IMR-90 (cell line): Measurements from ENCODE around the gene SARS1. TPM values are rescaled to one million over a fixed set of nuclear protein-coding genes. Genes with fewer than 3 reads are reported as not detected.

Source experiments
- ATAC-seq: fragments of 200-7000 bp; cut with Tn5 transposase; 2 replicates; pipeline ENCODE4 v1.9.1; 2020; ENCODE audit warnings: low read depth, mild to moderate bottlenecking, moderate library complexity
- BruUV-seq: library from RNA; stranded (reverse); fragments of 400-500 nt; replicated peaks from 2 replicates; lab custom pipeline; 2021; lab: Mats Ljungman, UMichigan
- CTCF ChIA-PET: fragments of 300-600 bp; formaldehyde crosslinking; extraction: SDS; loops from one replicate; lab custom pipeline; 2021; ENCODE audit warnings: antibody characterized with exemption; lab: Yijun Ruan, JAX
- POLR2A ChIA-PET: fragments of 300-600 bp; sonication (Branson Sonifier 250); formaldehyde crosslinking; loops from one replicate; lab custom pipeline; 2022; ENCODE audit warnings: antibody characterized with exemption; ENCODE audit not compliant: unreplicated experiment; lab: Charles Lee
- DNase-seq: peaks from one replicate; pipeline ENCODE4 v3.0.0; 2013
- H2AFZ ChIP-seq: replicated peaks from 2 replicates; pipeline ENCODE3; 2013; ENCODE audit warnings: low read length, mild to moderate bottlenecking; ENCODE audit not compliant: poor library complexity
- H2AK5ac ChIP-seq: 2 replicates; pipeline ENCODE4 v1.6.1; 2013; ENCODE audit warnings: low read depth, low read length, inconsistent platforms
- H2AK9ac ChIP-seq: replicated peaks from 2 replicates; pipeline ENCODE3; 2013; ENCODE audit warnings: mild to moderate bottlenecking, low read depth, low read length, moderate library complexity; ENCODE audit not compliant: poor library complexity
- H2BK120ac ChIP-seq: 2 replicates; pipeline ENCODE4 v1.6.1; 2013; ENCODE audit warnings: low read depth, low read length, inconsistent platforms
- H2BK15ac ChIP-seq: 3 replicates; pipeline ENCODE4 v1.6.1; 2013; ENCODE audit warnings: low read depth, low read length, inconsistent platforms
- H2BK20ac ChIP-seq: 2 replicates; pipeline ENCODE4 v1.6.1; 2013; ENCODE audit warnings: low read depth, mild to moderate bottlenecking, inconsistent platforms, low read length, moderate library complexity
- H2BK5ac ChIP-seq: 2 replicates; pipeline ENCODE4 v1.6.1; 2013; ENCODE audit warnings: mild to moderate bottlenecking, low read depth, low read length, inconsistent platforms; ENCODE audit not compliant: poor library complexity, severe bottlenecking
- H3K14ac ChIP-seq: replicated peaks from 2 replicates; pipeline ENCODE4 v1.6.1; 2013; ENCODE audit warnings: low read depth, low read length, inconsistent platforms
- H3K18ac ChIP-seq: 2 replicates; pipeline ENCODE4 v1.6.1; 2013; ENCODE audit warnings: low read depth, low read length, control low read depth
- H3K23ac ChIP-seq: 2 replicates; pipeline ENCODE4 v1.6.1; 2013; ENCODE audit warnings: low read depth, low read length, inconsistent platforms
- H3K27ac ChIP-seq: 2 replicates; pipeline ENCODE4 v1.5.1; 2013; ENCODE audit warnings: mild to moderate bottlenecking, control low read depth, low read length; ENCODE audit not compliant: insufficient read depth
- H3K27me3 ChIP-seq: 2 replicates; pipeline ENCODE4 v1.6.1; 2013; ENCODE audit warnings: low read length; ENCODE audit not compliant: control insufficient read depth, insufficient read depth
- H3K36me3 ChIP-seq: 2 replicates; pipeline ENCODE4 v1.6.1; 2013; ENCODE audit warnings: low read length, mixed read lengths; ENCODE audit not compliant: control insufficient read depth, insufficient read depth
- H3K4ac ChIP-seq: 2 replicates; pipeline ENCODE4 v1.6.1; 2013; ENCODE audit warnings: low read depth, low read length, inconsistent platforms
- H3K4me1 ChIP-seq: 2 replicates; pipeline ENCODE4 v1.6.1; 2013; ENCODE audit warnings: low read length, mixed read lengths; ENCODE audit not compliant: control insufficient read depth, insufficient read depth
- H3K4me2 ChIP-seq: 2 replicates; pipeline ENCODE4 v1.6.1; 2013; ENCODE audit warnings: low read depth, mild to moderate bottlenecking, control low read depth, low read length, moderate library complexity
- H3K4me3 ChIP-seq: 2 replicates; pipeline ENCODE4 v1.5.1; 2013; ENCODE audit warnings: low read depth, mild to moderate bottlenecking, control low read depth, low read length, moderate library complexity; ENCODE audit not compliant: insufficient read depth
- H3K56ac ChIP-seq: 2 replicates; pipeline ENCODE4 v1.6.1; 2013; ENCODE audit warnings: low read length, inconsistent platforms; ENCODE audit not compliant: insufficient read depth; ENCODE audit errors: extremely low read depth
- H3K79me1 ChIP-seq, 2 experiments: 2 replicates each; pipeline ENCODE4 v1.6.1; 2013; ENCODE audit warnings: low read length in 2 of 2, inconsistent platforms in 1 of 2, low read depth in 1 of 2
- H3K9ac ChIP-seq: 2 replicates; pipeline ENCODE4 v1.6.1; 2013; ENCODE audit warnings: low read depth, low read length, control low read depth
- H3K9me1 ChIP-seq: 2 replicates; pipeline ENCODE4 v1.6.1; 2013; ENCODE audit warnings: low read length, inconsistent platforms; ENCODE audit not compliant: insufficient read depth
- H3K9me3 ChIP-seq: 2 replicates; pipeline ENCODE4 v1.6.1; 2013; ENCODE audit warnings: low read length; ENCODE audit not compliant: control insufficient read depth, insufficient read depth
- H4K20me1 ChIP-seq: 2 replicates; pipeline ENCODE4 v1.6.1; 2013; ENCODE audit warnings: low read length, inconsistent platforms; ENCODE audit not compliant: insufficient read depth
- H4K5ac ChIP-seq: 2 replicates; pipeline ENCODE4 v1.6.1; 2013; ENCODE audit warnings: mild to moderate bottlenecking, low read depth, low read length, control low read depth
- H4K8ac ChIP-seq, 2 experiments: 2 replicates each; pipeline ENCODE4 v1.6.1; 2013; ENCODE audit warnings: low read depth in 2 of 2, low read length in 2 of 2, control low read depth in 1 of 2, inconsistent platforms in 1 of 2
- H4K91ac ChIP-seq: 2 replicates; pipeline ENCODE4 v1.6.1; 2013; ENCODE audit warnings: low read depth, low read length, inconsistent platforms; ENCODE audit not compliant: insufficient read depth
- BHLHE40 ChIP-seq: fragments of 150-350 bp; IDR thresholded peaks from 2 replicates; pipeline ENCODE4 v1.6.1; 2016; ENCODE audit warnings: mild to moderate bottlenecking, low read depth, low read length
- CEBPB ChIP-seq: IDR thresholded peaks from 2 replicates; pipeline ENCODE4 v1.6.1; 2012; ENCODE audit warnings: low read depth, low read length, improper control_type of control experiment
- CHD1 ChIP-seq: IDR thresholded peaks from 2 replicates; pipeline ENCODE4 v1.6.1; 2012; ENCODE audit warnings: low read depth, low read length, improper control_type of control experiment
- CTCF ChIP-seq: conservative IDR thresholded peaks from 2 replicates; pipeline ENCODE4 v1.5.1; 2012; ENCODE audit warnings: mild to moderate bottlenecking, low read depth, low read length, improper control_type of control experiment
- ELK1 ChIP-seq: fragments of 150-350 bp; IDR thresholded peaks from 2 replicates; pipeline ENCODE4 v1.6.1; 2016; ENCODE audit warnings: low read depth, mild to moderate bottlenecking, low read length, moderate library complexity, borderline replicate concordance
- FOS ChIP-seq: fragments of 150-350 bp; IDR thresholded peaks from 2 replicates; pipeline ENCODE4 v1.6.1; 2016; ENCODE audit warnings: low read depth, low read length
- MAFK ChIP-seq: IDR thresholded peaks from 2 replicates; pipeline ENCODE4 v1.6.1; 2012; ENCODE audit warnings: low read depth, low read length, improper control_type of control experiment
- MAZ ChIP-seq: IDR thresholded peaks from 2 replicates; pipeline ENCODE4 v1.6.1; 2012; ENCODE audit warnings: low read depth, mild to moderate bottlenecking, low read length, improper control_type of control experiment, moderate library complexity, borderline replicate concordance
- MXI1 ChIP-seq: IDR thresholded peaks from 2 replicates; pipeline ENCODE4 v1.6.1; 2012; ENCODE audit warnings: low read depth, mild to moderate bottlenecking, low read length, moderate library complexity, borderline replicate concordance
- NFE2L2 ChIP-seq: fragments of 150-350 bp; IDR thresholded peaks from 2 replicates; pipeline ENCODE4 v1.6.1; 2016; ENCODE audit warnings: low read depth, mild to moderate bottlenecking, low read length
- POLR2A ChIP-seq: IDR thresholded peaks from 2 replicates; pipeline ENCODE4 v1.6.1; 2012; ENCODE audit warnings: mild to moderate bottlenecking, low read depth, low read length
- RAD21 ChIP-seq: IDR thresholded peaks from 2 replicates; pipeline ENCODE4 v1.6.1; 2012; ENCODE audit warnings: low read length, improper control_type of control experiment
- RCOR1 ChIP-seq: IDR thresholded peaks from 2 replicates; pipeline ENCODE4 v1.6.1; 2012; ENCODE audit warnings: mild to moderate bottlenecking, low read length, improper control_type of control experiment; ENCODE audit not compliant: insufficient replicate concordance
- RFX5 ChIP-seq: IDR thresholded peaks from 2 replicates; pipeline ENCODE4 v1.8.0; 2012; ENCODE audit warnings: low read depth, mild to moderate bottlenecking, low read length, moderate library complexity
- SMC3 ChIP-seq: fragments of 150-350 bp; IDR thresholded peaks from 2 replicates; pipeline ENCODE4 v1.6.1; 2016; ENCODE audit warnings: low read depth, mild to moderate bottlenecking, antibody characterized with exemption, low read length, moderate library complexity
- USF2 ChIP-seq: fragments of 150-350 bp; IDR thresholded peaks from 2 replicates; pipeline ENCODE4 v1.6.1; 2017; ENCODE audit warnings: mild to moderate bottlenecking, antibody characterized with exemption, low read length, low read depth
- WGBS, 2 experiments: methylation state at CpG; one replicate each; pipeline versions ENCODE4 v1.1.5 to v1.1.7; 2013; ENCODE audit warnings: missing lambda C conversion rate in 2 of 2; ENCODE audit not compliant: insufficient read length in 1 of 2; ENCODE audit errors: extremely low coverage in 2 of 2; 5-methylcytosine and 5-hydroxymethylcytosine counted together
- dilution Hi-C: fragments of 300-500 bp; cut with HindIII; formaldehyde crosslinking; loops from one replicate; pipeline ENCODE4 v1.14.3; 2018; ENCODE audit warnings: low sequenced_read_pairs; ENCODE audit not compliant: unreplicated experiment
- in situ Hi-C: fragments of 300-500 bp; cut with MboI; formaldehyde crosslinking; loops from 3 replicates; pipeline ENCODE4 v1.14.3; 2019; ENCODE audit warnings: low sequenced_read_pairs, inconsistent platforms, mixed read lengths
- intact Hi-C: fragments of 100-400 bp; cut with micrococcal nuclease; formaldehyde crosslinking; loops from 2 replicates; pipeline ENCODE4 v1.10.0; 2022
- polyA plus RNA-seq, 3 experiments: library from polyadenylated mRNA; depleted of rRNA; stranded (reverse); fragments of >200 nt; gene quantifications; 2 replicates each; pipeline ENCODE4 v1.2.3, GENCODE V29; 2012; ENCODE audit warnings: low replicate concordance in 1 of 3
- total RNA-seq: library from RNA; depleted of rRNA; stranded (reverse); fragments of >200 nt; gene quantifications from 2 replicates; pipeline ENCODE4 v1.2.3, GENCODE V29; 2012

Gene SARS1
- total and polyA plus RNA-seq, 2 of the 4 experiments (the other 2 are of a cell fraction) = 231 to 348 TPM

- no peak overlapping the region for H2BK15ac ChIP-seq
- H2AK9ac ChIP-seq = no peak overlapping the region
- dilution Hi-C loops (no loop called here), intact Hi-C loops (no loop called here), in situ Hi-C loops (loop anchor here (10.0 kb wide), 1 partner anchor 265 kb away; the partner anchor contains the start of gene GPR61)
- peaks cover 2% of the 10 kb centered on the region; the same call in 1 of the 2 replicates for H3K36me3 ChIP-seq
- no peak overlapping the region for H3K27ac ChIP-seq
- H2AFZ ChIP-seq = no peak overlapping the region
- no peak overlapping the region for H4K8ac ChIP-seq
- no peak overlapping the region for H3K23ac ChIP-seq
- no peaks in the 10 kb centered on the region for H3K79me1 ChIP-seq
- no peak overlapping the region for H3K14ac ChIP-seq
- POLR2A ChIA-PET = no interaction called here
- no peak overlapping the region for H4K91ac ChIP-seq
- H4K20me1 ChIP-seq = no peaks in the 10 kb centered on the region
- WGBS, 2 experiments = 91% methylated on average over 8 of the region's 17 CpGs; no CpG with 5 or more reads in 1 of the 2 experiments
- peaks cover 2% of the 10 kb centered on the region; the same call in 1 of the 2 replicates for H3K9me3 ChIP-seq
- no peak overlapping the region for H2BK120ac ChIP-seq
- no peak overlapping the region for H2BK20ac ChIP-seq
- no peak overlapping the region for H2AK5ac ChIP-seq
- H3K9me1 ChIP-seq = 0 out of 2 replicates have a peak, but pooled peaks cover 3% of the 10 kb centered on the region
- TF ChIP-seq MAZ (no peak), MXI1 (no peak), ELK1 (no peak), RCOR1 (no peak), MAFK (no peak), FOS (no peak), BHLHE40 (no peak), RAD21 (no peak), RFX5 (no peak), USF2 (no peak), POLR2A (no peak), NFE2L2 (no peak), SMC3 (no peak), CEBPB (no peak), CHD1 (no peak), CTCF (no peak)
- no peak overlapping the region for H3K18ac ChIP-seq
- peaks cover 7% of the 10 kb centered on the region for H3K4me1 ChIP-seq
- no peak overlapping the region for H3K56ac ChIP-seq
- no peak overlapping the region for H2BK5ac ChIP-seq
- no peak overlapping the region for H3K4me3 ChIP-seq
- H4K5ac ChIP-seq = no peak overlapping the region
- CTCF ChIA-PET = no interaction called here
- no peak overlapping the region for H3K4ac ChIP-seq
- BruUV-seq = no TSS peak
- DNase-seq = no peak
- H3K9ac ChIP-seq = no peak overlapping the region
- no peak overlapping the region for H3K4me2 ChIP-seq
- no peaks in the 10 kb centered on the region for H3K27me3 ChIP-seq
- ATAC-seq = no peak
Observed at GRCh38 chr1:109269981-109270622, 56.4 kb downstream of the SARS1 start.
